Coronary artery (tissue), 2 donors: Measurements from ENCODE around the gene MLKL.

Experiments
- DNase-seq: peaks from one replicate; pipeline ENCODE4 v3.0.0-alpha.2; 2017; ENCODE audit warnings: low spot score
- H3K27ac ChIP-seq, 2 donors: fragments of 200-600 bp; sonication (generic); one replicate each; pipeline ENCODE4 v1.5.1; 2016 to 2019
- H3K4me3 ChIP-seq: fragments of 200-600 bp; sonication (generic); 2 replicates; pipeline ENCODE4 v1.5.1; 2016; ENCODE audit warnings: mild to moderate bottlenecking, moderate library complexity
- CTCF ChIP-seq: fragments of 200-600 bp; sonication (generic); IDR thresholded peaks from one replicate; pipeline ENCODE4 v1.5.1; 2019; ENCODE audit warnings: antibody characterized with exemption

MLKL gene

GRCh38 chr16:74744566-74744965 is 43.9 kb upstream of the MLKL start:
- no peak for DNase-seq
- no peak for TF ChIP-seq CTCF
- Histone ChIP-seq H3K4me3 (no peak overlapping the region), H3K27ac (no peak overlapping the region)

- no peak for TF ChIP-seq CTCF
- no peak overlapping the region for H3K27ac ChIP-seq
- no peak for DNase-seq
- H3K4me3 ChIP-seq, result no peak overlapping the region
Measured at GRCh38 chr16:74743668-74744299, 43.1 kb upstream of the MLKL start.

- no peak overlapping the region for H3K4me3 ChIP-seq
- DNase-seq, result no peak
- H3K27ac ChIP-seq, result no peak overlapping the region
- no peak for TF ChIP-seq CTCF
Measured at GRCh38 chr16:74743045-74743667, 42.5 kb upstream of the MLKL start.

- H3K4me3 ChIP-seq, result no peak overlapping the region
- TF ChIP-seq CTCF, result no peak
- no peak for DNase-seq
- no peak overlapping the region for H3K27ac ChIP-seq
Measured at GRCh38 chr16:74742051-74742481, 41.4 kb upstream of the MLKL start.

GRCh38 chr16:74740795-74741304 is 40.2 kb upstream of the MLKL start:
- Histone ChIP-seq H3K27ac (no peak overlapping the region), H3K4me3 (no peak overlapping the region)
- no peak for TF ChIP-seq CTCF
- DNase-seq, result no peak

- Histone ChIP-seq H3K4me3 (no peak overlapping the region), H3K27ac (no peak overlapping the region)
- no peak for TF ChIP-seq CTCF
- DNase-seq, result no peak
Measured at GRCh38 chr16:74739275-74739674, 38.6 kb upstream of the MLKL start.

GRCh38 chr16:74738816-74739215 is 38.2 kb upstream of the MLKL start:
- H3K27ac ChIP-seq, result no peak overlapping the region
- TF ChIP-seq CTCF, result no peak
- DNase-seq, result no peak

More at GRCh38 chr16:74738816-74739215, 38.2 kb upstream of the MLKL start:
- H3K4me3 ChIP-seq, result no peak overlapping the region
